Measurements from ENCODE around the gene SCGB1A1. TPM values are rescaled to one million over a fixed set of nuclear protein-coding genes. Genes with fewer than 3 reads are reported as not detected.

The SCGB1A1 gene
- total and polyA plus RNA-seq, 2 donors (not counting 1 experiment from before 2014, with no cell fraction given), result not detected

- no peak for TF ChIP-seq CTCF (IDR thresholded peaks at IDR 0.05)
- no peak for TF ChIP-seq EZH2 (IDR thresholded peaks at IDR 0.05; ENCODE audit: borderline replicate concordance, insufficient read depth, low read depth, low read length, poor library complexity, severe bottlenecking)
- no peaks in the 10 kb centered on the region for H4K20me1 ChIP-seq (ENCODE audit: control insufficient read depth, insufficient read depth, low read length, poor library complexity, severe bottlenecking)
- H3K4me2 ChIP-seq (replicated peaks; ENCODE audit: low read depth, low read length, poor library complexity, severe bottlenecking), result no peak overlapping the region
- Mint-ChIP-seq H3K27ac (no peak overlapping the region), H3K27me3 (peaks cover 7% of the 10 kb centered on the region), H3K9me3 (ENCODE audit: insufficient read depth) (no peaks in the 10 kb centered on the region), H3K4me1 (peaks cover 9% of the 10 kb centered on the region), H3K4me3 (no peak overlapping the region)
- DNase-seq (no peak), ATAC-seq (ENCODE audit: low read depth) (no peak)
- no peak overlapping the region for H3K27ac ChIP-seq (ENCODE audit: low read length in 2 of 2)
- no peaks in the 10 kb centered on the region for H3K9me3 ChIP-seq (ENCODE audit: control extremely low read depth in 1 of 3, control insufficient read depth in 2 of 3, insufficient read depth in 1 of 3, low read length in 2 of 3)
- no peak overlapping the region for H3K4me3 ChIP-seq (ENCODE audit: control extremely low read depth in 1 of 5, extremely low read depth in 1 of 5, insufficient read depth in 1 of 5, low read depth in 2 of 5, low read length in 4 of 5)
- H2AFZ ChIP-seq (ENCODE audit: insufficient read depth, low read depth, low read length, poor library complexity, severe bottlenecking), result no peak overlapping the region
- H3K79me2 ChIP-seq (ENCODE audit: control insufficient read depth, insufficient read depth, low read length), result no peaks in the 10 kb centered on the region
- 93% methylated on average over 5 of the region's 5 CpGs for WGBS (ENCODE audit: insufficient coverage)
- no peaks in the 10 kb centered on the region for H3K36me3 ChIP-seq (replicated peaks in 1 of 2; ENCODE audit: control extremely low read depth in 1 of 2, control insufficient read depth in 1 of 2, extremely low read depth in 1 of 2, insufficient read depth in 2 of 2, low read length in 1 of 2)
- H3K9ac ChIP-seq (ENCODE audit: low read length), result no peak overlapping the region
- CTCF ChIA-PET, result interaction anchor here (0.6 to 2.1 kb wide), 2 partner anchors 10 to 104 kb away, joined by 3 to 7 read pairs; no protein-coding TSS in a partner anchor
- intact Hi-C loops (cut with micrococcal nuclease), result no loop called here
- H3K27me3 ChIP-seq (replicated peaks in 1 of 4; ENCODE audit: control extremely low read depth in 1 of 4, control insufficient read depth in 3 of 4, insufficient read depth in 4 of 4, low read length in 3 of 4), result peaks cover 0 to 3% (median 0%) of the 10 kb centered on the region in 4 experiments
- POLR2A ChIA-PET, result no interaction called here
- peaks cover 9 to 11% of the 10 kb centered on the region in 2 donors for H3K4me1 ChIP-seq (ENCODE audit: control insufficient read depth in 2 of 2, insufficient read depth in 2 of 2, low read length in 2 of 2)
Observed at GRCh38 chr11:62404901-62405300, 13.9 kb upstream of the SCGB1A1 start.

DNA sequence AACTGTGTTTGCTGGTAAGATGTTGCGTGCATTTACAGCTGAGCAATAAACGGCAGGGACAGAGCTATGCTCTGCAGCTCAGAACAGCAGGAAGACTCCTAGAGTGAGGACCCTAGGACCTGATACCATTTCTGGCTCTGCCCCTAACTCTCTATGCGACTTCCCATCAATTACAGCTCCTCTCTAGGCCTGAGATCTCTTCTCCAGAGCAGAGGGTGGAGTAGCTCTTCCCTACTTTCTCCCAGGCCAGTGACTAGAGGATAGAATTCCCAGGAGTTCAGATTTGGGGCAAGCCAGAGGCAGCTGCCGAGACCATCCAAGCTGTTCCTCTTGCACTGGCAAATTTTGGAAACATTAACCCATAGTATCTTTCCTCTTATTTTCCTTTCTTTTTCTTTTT, 12.8 kb upstream of the SCGB1A1 start:
- Histone ChIP-seq H3K4me1 (ENCODE audit: control insufficient read depth in 2 of 2, insufficient read depth in 2 of 2, low read length in 2 of 2) (peaks cover 9 to 11% of the 10 kb centered on the region in 2 donors), H4K20me1 (ENCODE audit: control insufficient read depth, insufficient read depth, low read length, poor library complexity, severe bottlenecking) (no peaks in the 10 kb centered on the region), H3K9me3 (ENCODE audit: control extremely low read depth in 1 of 3, control insufficient read depth in 2 of 3, insufficient read depth in 1 of 3, low read length in 2 of 3) (no peaks in the 10 kb centered on the region), H3K27me3 (replicated peaks in 1 of 4; ENCODE audit: control extremely low read depth in 1 of 4, control insufficient read depth in 3 of 4, insufficient read depth in 4 of 4, low read length in 3 of 4) (peaks cover 0 to 3% (median 0%) of the 10 kb centered on the region in 4 experiments), H3K9ac (ENCODE audit: low read length) (no peak overlapping the region), H3K4me2 (replicated peaks; ENCODE audit: low read depth, low read length, poor library complexity, severe bottlenecking) (no peak overlapping the region), H3K27ac (ENCODE audit: low read length in 2 of 2) (no peak overlapping the region), H2AFZ (ENCODE audit: insufficient read depth, low read depth, low read length, poor library complexity, severe bottlenecking) (no peak overlapping the region), H3K36me3 (replicated peaks in 1 of 2; ENCODE audit: control extremely low read depth in 1 of 2, control insufficient read depth in 1 of 2, extremely low read depth in 1 of 2, insufficient read depth in 2 of 2, low read length in 1 of 2) (no peaks in the 10 kb centered on the region), H3K79me2 (ENCODE audit: control insufficient read depth, insufficient read depth, low read length) (no peaks in the 10 kb centered on the region), H3K4me3 (ENCODE audit: control extremely low read depth in 1 of 5, extremely low read depth in 1 of 5, insufficient read depth in 1 of 5, low read depth in 2 of 5, low read length in 4 of 5) (no peak overlapping the region)
- ATAC-seq (ENCODE audit: low read depth), result no peak
- H3K27ac Mint-ChIP-seq, result no peak overlapping the region
- peaks cover 7% of the 10 kb centered on the region for H3K27me3 Mint-ChIP-seq
- TF ChIP-seq EZH2 (IDR thresholded peaks at IDR 0.05; ENCODE audit: borderline replicate concordance, insufficient read depth, low read depth, low read length, poor library complexity, severe bottlenecking) (no peak), CTCF (IDR thresholded peaks at IDR 0.05) (no peak)
- 94% methylated on average over 2 of the region's 4 CpGs for WGBS (ENCODE audit: insufficient coverage)
- H3K9me3 Mint-ChIP-seq (ENCODE audit: insufficient read depth), result no peaks in the 10 kb centered on the region
- DNase-seq, result no peak
- CTCF ChIA-PET, result interaction anchor here (0.6 kb wide), 1 partner anchor 734 kb away, joined by 4 read pairs; no protein-coding TSS in a partner anchor
- no peak overlapping the region for H3K4me3 Mint-ChIP-seq
- POLR2A ChIA-PET, result interaction anchor here (0.6 kb wide), 1 partner anchor 298 kb away, joined by 4 read pairs; no protein-coding TSS in a partner anchor
- H3K4me1 Mint-ChIP-seq, result peaks cover 9% of the 10 kb centered on the region
- intact Hi-C loops (cut with micrococcal nuclease), result no loop called here

All from B cell (primary cell).